ENCODE measurements around the gene STK11IP.

The STK11IP gene

DNA sequence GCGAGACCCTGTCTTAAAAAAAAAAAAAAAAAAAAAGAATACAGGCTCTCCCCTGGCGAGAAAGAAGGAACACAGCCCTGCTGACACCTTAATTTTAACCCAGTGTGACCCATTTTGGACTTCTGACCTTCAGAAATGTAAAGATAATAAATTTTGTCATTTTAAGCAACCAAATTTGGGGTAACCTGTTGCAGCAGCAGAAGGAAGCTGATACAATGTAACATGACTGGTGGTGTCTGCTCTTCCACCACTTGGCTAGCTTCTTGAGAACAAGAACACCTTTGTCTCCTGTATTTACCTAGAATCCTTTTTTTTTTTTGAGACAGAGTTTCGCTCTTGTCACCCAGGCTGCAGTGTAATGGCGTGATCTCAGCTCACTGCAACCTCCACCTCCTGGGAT, 6.6 kb upstream of the STK11IP start:
- DNase-seq = no peak

- DNase-seq = no peak
These were observed 4.9 kb upstream of the STK11IP start for GRCh38 chr2:219592736-219593135.

- no peak for DNase-seq
These were observed 4.5 kb upstream of the STK11IP start for GRCh38 chr2:219593154-219593553.

DNA sequence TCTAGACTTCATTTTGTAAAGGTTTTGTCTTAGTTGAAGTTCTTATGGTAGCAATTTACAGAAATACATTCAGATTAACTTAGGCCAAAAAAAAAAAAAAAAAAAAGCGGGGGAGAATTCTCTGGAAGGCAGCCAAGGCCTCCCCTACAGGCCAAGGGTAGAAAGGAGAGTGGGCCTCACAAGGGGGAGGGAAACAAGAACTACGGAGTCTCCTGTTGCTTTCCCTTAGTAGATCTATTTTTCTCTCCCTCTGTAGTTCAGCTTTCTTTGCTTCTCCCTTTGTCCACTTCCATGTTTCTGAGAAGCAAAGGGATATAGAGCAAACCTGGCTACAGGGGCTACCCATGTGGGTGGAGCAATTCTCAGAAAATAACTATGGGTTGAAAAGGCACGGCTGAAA, 2.4 kb upstream of the STK11IP start:
- DNase-seq = no peak

- DNase-seq = no peak
These were observed 604 bp upstream of the STK11IP start for GRCh38 chr2:219596954-219597551.

DNA sequence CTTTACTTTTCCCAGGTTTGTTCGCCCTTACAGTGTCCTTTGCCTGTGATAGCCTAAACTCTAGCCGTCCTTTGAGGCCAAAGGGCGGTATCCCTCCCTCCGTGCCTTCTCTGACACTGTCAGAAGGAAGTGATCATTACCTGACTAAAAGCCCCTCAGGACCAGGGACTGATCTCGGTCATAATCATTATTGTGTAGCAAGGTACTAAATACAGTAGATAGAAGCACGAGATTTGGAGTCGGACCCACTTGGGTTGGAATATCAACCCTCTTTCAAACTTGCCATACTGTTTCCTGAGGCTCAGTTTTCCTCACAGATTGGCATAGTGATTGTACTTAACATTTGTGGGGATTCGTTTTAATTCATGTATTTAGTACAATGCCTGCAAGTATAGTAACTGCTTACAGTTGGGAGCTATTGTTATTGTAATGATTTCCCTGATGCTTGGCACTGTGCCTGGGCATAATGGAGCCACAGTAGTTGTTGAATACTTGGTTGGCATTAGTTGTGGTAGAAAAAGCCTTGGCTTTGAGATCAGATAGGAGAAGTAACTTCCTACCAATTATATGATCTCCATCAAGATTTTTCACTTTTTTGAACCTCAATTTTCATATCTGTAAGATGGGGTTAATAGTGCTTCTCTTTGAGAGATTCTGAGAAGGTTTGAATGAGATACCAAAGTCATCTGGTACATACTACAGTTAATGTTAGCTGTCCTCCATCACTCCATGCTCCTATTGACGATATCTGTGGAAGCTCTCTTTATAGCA, 836 bp downstream of the STK11IP start:
- DNase-seq = no peak

- DNase-seq = no peak
These were observed 6.1 kb downstream of the STK11IP start for GRCh38 chr2:219603771-219604170.

DNA sequence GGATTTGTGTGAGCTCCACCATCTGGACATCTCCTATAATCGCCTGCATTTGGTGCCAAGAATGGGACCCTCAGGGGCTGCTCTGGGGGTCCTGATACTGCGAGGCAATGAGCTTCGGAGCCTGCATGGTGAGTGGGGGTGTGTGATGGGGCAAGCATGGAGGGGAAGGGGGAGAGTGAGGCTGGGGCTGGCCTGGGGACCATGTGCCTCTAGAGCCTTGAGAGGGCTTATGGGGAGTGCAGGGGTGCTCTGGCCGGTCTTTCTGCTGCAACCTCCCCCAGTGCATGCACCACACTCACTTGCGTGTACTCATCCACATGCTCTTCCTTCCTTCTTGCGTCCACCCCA, 7.9 kb downstream of the STK11IP start:
- DNase-seq = no peak

DNA sequence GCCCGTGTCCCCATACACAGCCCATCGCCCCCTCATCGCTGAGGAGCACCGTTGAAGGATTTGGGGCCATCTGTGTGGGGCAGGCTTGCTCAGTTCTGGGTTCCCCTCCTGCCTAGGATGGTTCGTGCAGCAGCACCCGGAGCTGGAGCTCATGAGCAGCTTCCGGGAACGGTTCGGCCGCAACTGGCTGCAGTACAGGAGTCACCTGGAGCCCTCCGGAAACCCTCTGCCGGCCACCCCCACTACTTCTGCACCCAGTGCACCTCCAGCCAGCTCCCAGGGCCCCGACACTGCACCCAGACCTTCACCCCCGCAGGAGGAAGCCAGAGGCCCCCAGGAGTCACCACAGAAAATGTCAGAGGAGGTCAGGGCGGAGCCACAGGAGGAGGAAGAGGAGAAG, 10.3 kb downstream of the STK11IP start:
- DNase-seq = no peak

DNA sequence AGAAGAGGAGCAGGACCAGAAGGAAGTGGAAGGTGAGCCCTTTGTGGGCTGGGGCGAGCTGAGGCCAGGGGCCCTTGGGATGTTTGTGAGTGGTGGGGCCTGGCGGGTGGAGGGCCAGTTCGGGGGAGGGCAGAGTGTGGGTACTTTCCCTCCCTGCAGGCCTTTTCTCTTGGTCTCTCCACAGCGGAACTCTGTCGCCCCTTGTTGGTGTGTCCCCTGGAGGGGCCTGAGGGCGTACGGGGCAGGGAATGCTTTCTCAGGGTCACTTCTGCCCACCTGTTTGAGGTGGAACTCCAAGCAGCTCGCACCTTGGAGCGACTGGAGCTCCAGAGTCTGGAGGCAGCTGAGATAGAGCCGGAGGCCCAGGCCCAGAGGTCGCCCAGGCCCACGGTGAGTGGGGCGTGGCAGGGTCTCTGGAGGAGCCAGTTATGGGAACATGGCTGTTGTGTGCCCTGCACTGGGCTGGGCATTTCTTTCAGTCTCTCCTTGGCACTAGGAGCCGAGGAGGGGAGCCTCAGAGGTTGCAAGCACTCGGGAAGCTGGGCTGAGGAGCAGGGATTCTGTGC, 10.8 kb downstream of the STK11IP start:
- no peak for DNase-seq

DNA sequence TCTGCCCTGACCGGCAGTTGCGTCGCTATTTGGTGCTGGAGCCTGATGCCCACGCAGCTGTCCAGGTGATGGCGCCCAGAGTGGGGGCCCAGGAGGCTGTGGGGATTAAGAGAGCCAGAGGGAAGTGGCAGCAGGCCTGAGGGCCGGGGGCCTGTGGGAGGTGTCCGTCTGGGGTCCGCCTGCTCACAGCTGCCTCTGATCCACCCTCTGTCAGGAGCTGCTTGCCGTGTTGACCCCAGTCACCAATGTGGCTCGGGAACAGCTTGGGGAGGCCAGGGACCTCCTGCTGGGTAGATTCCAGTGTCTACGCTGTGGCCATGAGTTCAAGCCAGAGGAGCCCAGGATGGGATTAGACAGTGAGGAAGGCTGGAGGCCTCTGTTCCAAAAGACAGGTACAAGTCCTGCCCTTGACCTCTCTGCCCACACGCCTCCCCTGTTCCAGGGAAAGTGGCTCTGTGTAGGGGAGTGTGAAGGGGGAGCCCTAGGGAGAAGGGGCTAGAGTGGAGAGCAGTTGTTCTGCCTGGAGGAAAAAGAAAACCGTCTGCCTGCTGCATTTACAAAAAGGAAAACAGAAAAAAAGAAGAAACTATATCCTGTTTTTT, 11.6 kb downstream of the STK11IP start:
- DNase-seq = no peak

DNA sequence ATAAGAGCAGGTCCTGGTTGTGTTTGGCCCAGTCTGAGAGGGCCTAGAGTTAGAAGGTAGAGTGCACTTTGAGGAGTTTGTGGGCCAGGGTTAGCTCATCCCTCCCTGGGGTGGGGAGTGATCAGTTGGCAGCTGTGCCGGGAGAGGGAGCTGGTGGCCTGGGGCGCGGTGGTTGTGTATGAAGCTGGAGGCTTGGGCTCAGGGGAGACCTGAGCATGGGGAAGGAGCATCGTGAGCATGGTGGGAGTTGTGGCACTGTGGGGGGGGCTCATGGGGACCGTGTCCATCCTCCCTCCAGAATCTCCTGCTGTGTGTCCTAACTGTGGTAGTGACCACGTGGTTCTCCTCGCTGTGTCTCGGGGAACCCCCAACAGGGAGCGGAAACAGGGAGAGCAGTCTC, 13.6 kb downstream of the STK11IP start:
- no peak for DNase-seq

DNA sequence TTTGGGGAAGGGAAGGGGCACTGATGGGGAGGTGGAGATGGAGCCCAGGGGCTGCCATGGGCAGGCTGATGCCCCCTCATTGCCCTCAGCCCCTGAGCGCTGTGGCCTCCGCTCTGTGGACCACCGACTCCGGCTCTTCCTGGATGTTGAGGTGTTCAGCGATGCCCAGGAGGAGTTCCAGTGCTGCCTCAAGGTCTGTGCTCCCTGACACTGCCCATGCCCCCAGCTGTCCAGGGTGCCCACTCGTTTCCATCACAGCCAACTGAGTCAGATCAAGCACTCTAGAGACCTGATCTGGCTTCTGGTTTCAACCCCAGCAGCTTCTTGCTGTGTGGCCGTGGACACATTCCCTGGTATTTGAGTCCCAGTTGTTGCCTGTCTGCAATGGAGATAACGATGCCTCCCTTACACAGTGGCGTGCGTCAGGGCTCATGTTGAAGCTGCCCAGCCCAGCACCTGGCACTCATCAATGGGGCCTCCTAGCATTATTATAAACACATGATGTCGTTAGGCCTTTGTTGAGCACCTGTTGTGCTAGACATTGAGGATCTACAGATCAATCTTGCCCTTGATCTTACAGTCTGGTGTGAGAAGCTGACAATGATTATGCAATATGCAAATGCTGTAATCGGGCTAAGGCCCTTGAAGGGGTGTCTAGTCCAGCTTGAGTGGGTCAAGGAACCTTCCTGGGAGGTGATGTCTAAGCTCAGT, 14.4 kb downstream of the STK11IP start:
- DNase-seq = no peak

DNA sequence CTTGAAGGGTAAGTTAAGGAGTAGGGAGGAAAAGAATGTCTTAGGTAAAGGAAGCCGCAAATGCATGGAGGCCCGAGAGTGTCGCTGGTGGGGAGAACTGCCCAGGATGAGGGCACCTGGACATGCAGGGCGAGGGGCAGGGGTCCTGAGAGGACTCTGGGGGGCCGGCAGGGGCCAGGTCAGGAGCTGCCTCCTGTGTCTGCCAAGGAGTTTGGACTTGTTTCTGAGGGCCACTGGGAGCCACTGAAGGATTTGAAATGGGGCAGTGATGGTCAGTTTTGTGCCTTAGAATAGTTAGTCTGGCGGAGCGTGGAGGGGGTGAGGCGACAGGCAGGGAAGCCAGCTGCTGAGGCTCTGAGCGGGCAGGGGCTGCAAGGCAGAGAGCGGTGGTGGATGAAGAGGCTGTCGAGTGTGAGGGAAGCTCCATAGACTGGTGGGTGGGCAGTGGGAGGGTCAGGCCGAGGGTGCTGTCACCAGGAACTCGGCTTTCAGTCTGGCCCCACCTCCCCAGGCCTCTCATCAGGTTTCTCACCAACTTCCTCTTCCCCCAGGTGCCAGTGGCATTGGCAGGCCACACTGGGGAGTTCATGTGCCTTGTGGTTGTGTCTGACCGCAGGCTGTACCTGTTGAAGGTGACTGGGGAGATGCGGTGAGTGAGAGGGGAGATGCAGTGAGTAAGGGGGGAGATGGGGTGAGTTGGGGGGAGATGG, 15.1 kb downstream of the STK11IP start:
- no peak for DNase-seq

- DNase-seq = no peak
These were observed 15.9 kb downstream of the STK11IP start for GRCh38 chr2:219613461-219614070.

DNA sequence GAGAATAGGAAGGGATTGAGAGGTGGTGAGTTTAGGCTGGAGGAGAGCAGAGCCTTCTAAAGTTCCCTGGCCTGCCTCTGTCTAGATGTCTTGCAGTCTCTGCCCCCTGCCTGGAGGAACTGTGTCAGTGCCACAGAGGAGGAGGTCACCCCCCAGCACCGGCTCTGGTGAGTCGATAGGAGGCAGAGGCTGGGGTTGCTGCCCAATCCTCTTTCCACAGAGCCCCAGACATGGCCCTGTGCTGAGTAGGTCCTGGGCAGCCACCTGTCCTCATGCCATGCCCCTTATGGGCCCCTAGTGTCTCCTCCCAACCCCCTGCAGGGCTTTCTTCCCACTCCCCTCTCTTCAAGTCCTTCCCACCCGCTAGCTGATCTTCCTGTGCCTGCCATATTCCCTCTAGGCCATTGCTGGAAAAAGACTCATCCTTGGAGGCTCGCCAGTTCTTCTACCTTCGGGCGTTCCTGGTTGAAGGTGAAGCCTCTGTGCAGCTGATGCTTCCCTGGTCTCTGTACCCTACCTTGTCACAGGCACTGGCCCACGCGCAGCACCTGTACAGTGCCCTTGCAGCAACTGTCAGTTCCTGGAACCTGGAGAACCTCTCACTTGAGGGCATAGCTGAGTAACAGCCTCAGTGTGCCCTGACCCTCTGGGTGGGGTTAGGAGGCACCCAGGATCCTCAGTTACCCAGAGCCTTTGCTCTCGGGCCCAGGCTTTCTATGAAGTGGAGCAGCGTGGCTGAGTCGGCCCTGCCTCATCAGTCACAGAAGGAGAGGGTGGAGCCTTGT, 16.6 kb downstream of the STK11IP start:
- no peak for DNase-seq

GRCh38 chr2:219615036-219615435, 17.4 kb downstream of the STK11IP start:
- no peak for DNase-seq

DNA sequence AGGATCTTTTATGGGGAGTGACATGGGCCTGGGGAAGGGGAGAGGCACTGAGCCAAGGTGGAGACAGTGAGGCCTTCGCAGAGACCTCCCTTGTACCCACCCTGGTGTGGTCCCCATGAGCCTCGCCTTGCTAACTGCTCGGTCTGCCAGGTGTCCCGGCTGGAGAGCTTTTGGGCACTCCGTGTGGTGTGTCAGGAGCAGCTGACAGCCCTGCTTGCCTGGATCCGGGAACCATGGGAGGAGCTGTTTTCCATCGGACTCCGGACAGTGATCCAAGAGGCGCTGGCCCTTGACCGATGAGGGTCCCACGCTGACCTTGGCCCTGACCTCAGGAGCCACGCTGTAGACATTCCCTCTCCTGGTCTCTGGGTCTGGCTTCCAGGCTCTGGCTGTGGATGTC, 18.2 kb downstream of the STK11IP start:
- no peak for DNase-seq

GRCh38 chr2:219616550-219616949, 18.9 kb downstream of the STK11IP start:
- DNase-seq = no peak

GRCh38 chr2:219618733-219619122, 21.1 kb downstream of the STK11IP start:
- DNase-seq = no peak

- no peak for DNase-seq
These were observed 21.6 kb downstream of the STK11IP start for GRCh38 chr2:219619235-219619634.

DNA sequence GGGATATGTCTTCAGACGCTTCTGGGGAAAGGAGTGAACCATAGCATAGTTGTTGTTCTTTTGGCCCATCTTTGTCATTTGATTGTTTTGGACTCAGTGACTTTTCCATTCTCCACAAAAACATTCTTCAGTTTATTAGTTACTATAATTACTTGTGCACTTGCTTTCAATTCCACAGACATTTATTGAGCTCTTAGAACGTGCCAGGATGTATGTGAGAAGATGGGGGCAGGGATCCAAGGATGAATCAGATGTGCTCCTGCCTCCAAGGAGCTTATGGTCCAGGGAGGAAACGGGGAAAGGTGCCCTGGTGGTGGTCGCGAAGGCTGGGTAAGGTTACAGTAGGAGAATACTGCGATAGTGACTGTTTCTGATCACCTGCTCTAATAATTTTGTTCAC, 22.9 kb downstream of the STK11IP start:
- DNase-seq = no peak

Data from NCI-H1694 (cell line).